ENCODE data around the gene SCNN1G. TPM values are rescaled to one million over a fixed set of nuclear protein-coding genes. Genes with fewer than 3 reads are reported as not detected.
A peak's percentile ranks its signal among the peaks of the same experiment; 100 is the strongest.

Gene SCNN1G
- total and polyA plus RNA-seq, 4 donors, result not detected

DNA sequence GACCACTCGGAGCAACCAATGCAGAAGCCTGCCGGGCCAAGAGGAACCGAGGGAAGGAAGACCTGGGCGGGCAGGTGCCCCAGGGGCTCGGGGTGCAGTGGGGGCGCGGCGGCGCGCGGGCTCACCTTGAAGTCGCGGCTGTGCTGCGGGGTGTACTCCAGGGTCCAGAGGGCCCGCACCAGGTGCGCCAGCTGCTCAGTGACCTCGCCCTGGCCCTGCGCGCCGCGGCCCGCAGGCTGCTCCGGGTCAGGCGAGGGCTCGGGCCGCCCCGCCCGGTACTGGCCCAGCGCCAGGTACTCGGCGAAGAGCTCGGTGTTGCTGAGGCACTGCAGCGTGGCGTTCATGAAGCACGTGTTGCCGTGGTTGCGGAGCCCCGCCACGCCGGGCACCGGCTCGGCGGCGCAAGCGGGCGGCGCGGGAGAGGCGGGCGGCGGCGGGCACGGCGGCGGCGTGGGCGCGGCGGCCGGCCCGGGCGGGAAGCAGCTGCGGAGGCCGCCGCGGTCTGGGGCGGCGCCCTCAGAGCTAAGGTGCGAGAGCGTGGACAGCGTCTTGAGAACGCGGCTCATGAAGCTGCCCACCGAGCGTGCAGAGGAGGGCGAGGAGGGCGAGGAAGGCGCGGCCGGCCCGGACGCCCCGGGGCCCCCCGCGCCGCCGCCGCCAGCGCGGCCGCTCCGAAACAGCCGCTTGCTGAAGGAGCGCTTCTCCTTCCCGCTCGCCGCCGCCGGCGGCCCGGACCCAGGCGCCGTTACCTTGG, 33.9 kb upstream of the SCNN1G start:
- peak overlapping the region; percentile 67 to 89 for H3K27ac ChIP-seq (ENCODE audit: low read depth in 1 of 2, low read length in 2 of 2)
- peak overlapping the region; percentile 56 to 67 for H3K9ac ChIP-seq (ENCODE audit: low read depth in 1 of 2, low read length in 2 of 2)
- TF ChIP-seq HNF4A (conservative IDR thresholded peaks at IDR 0.05), result peak in 1 of 2 donors; percentile 55
- no peak for TF ChIP-seq TAF1 (conservative IDR thresholded peaks at IDR 0.05)
- no peak for TF ChIP-seq YY1 (IDR thresholded peaks at IDR 0.05)
- peak in 1 of 2 donors; percentile 36 for TF ChIP-seq RXRA (IDR thresholded peaks at IDR 0.05)
- TF ChIP-seq HNF4G (IDR thresholded peaks at IDR 0.05), result no peak
- TF ChIP-seq GABPA (IDR thresholded peaks at IDR 0.05 in 1 of 2, conservative IDR thresholded peaks at IDR 0.05 in 1 of 2), result no peak
- TF ChIP-seq, protein P1, sequence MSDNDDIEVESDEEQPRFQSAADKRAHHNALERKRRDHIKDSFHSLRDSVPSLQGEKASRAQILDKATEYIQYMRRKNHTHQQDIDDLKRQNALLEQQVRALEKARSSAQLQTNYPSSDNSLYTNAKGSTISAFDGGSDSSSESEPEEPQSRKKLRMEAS (IDR thresholded peaks at IDR 0.05), result no peak
- peaks cover 11 to 26% (median 17%) of the 10 kb centered on the region in 4 donors for H3K4me1 ChIP-seq (ENCODE audit: control insufficient read depth in 4 of 4, insufficient read depth in 4 of 4, low read length in 3 of 4)
- H3K4me3 ChIP-seq (ENCODE audit: low read depth in 1 of 3, low read length in 3 of 3), result peak overlapping the region; percentile 9 to 94 (median 92)
- H3K27me3 ChIP-seq (ENCODE audit: control insufficient read depth in 4 of 4, insufficient read depth in 4 of 4, low read length in 3 of 4), result no peaks in the 10 kb centered on the region
- WGBS, result under 1% methylated on average over 103 of the region's 103 CpGs
- H3K9me3 ChIP-seq (ENCODE audit: control insufficient read depth in 4 of 4, low read length in 3 of 4), result no peaks in the 10 kb centered on the region
- H3K36me3 ChIP-seq (ENCODE audit: control insufficient read depth in 4 of 4, insufficient read depth in 3 of 4, low read depth in 1 of 4, low read length in 3 of 4), result no peaks in the 10 kb centered on the region
- peak; percentile 80 for DNase-seq (ENCODE audit: low spot score)

DNA sequence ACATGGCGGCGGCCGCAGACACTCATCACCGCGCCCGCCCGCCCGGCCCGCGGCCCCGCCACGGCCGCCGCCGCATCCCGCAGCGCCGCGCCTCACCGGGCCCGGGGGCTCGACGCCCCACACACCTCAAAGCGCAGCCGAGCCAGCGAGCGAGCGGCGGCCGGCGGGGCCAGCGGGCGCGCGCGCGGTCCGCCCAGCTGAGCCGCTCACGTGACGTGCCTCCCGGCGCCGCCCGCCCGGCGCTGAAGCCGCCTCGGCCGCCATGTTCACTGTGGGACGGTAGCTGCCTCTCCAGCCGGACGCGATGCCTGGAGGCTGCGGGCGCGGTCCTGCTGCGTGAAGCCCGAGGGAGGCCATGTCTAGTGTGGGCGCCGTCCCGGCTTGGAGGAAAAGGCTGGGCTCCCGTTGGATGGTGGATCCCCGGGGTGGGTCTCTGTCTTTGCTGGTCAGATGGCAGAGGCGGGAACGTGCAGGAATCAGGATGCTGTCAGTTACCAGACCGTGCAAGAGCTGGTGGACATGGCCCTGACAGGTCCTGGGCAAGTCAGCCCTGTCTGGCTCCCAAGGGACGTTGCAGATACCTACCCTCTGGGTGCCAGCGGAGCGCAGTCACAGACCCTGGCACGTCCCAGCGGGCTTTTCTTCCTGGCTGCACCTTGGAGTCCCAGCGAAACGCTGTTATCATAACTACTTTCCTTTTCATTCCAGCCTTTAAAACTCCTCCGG, 33.1 kb upstream of the SCNN1G start, which contains the start of gene USP31:
TSS of gene USP31 (minus strand) at position 186 of the 726 bp plus-strand sequence. CDS start at position 4, 182 bp downstream.
- WGBS, result under 1% methylated on average over 75 of the region's 75 CpGs
- peak within 1 kb of the TSS; percentile 91 to 94 (median 92) for H3K4me3 ChIP-seq (ENCODE audit: low read depth in 1 of 3, low read length in 3 of 3)
- peak within 1 kb of the TSS; percentile 67 to 89 for H3K27ac ChIP-seq (ENCODE audit: low read depth in 1 of 2, low read length in 2 of 2)
- no peaks in the 10 kb centered on the region for H3K27me3 ChIP-seq (ENCODE audit: control insufficient read depth in 4 of 4, insufficient read depth in 4 of 4, low read length in 3 of 4)
- H3K36me3 ChIP-seq (ENCODE audit: control insufficient read depth in 4 of 4, insufficient read depth in 3 of 4, low read depth in 1 of 4, low read length in 3 of 4), result no peaks in the 10 kb centered on the region
- peak; percentile 90 for DNase-seq (ENCODE audit: low spot score)
- H3K9ac ChIP-seq (ENCODE audit: low read depth in 1 of 2, low read length in 2 of 2), result peak within 1 kb of the TSS; percentile 56 to 67
- TF ChIP-seq RXRA (IDR thresholded peaks at IDR 0.05) (peak in 1 of 2 donors; percentile 47), YY1 (IDR thresholded peaks at IDR 0.05) (peak; percentile 99), NR2F2 (IDR thresholded peaks at IDR 0.05) (no peak), GABPA (IDR thresholded peaks at IDR 0.05 in 1 of 2, conservative IDR thresholded peaks at IDR 0.05 in 1 of 2) (no peak), RAD21 (IDR thresholded peaks at IDR 0.05) (peak in 1 of 2 donors; percentile 61), SP1 (IDR thresholded peaks at IDR 0.05) (peak; percentile 54)
- TF ChIP-seq, protein P2, sequence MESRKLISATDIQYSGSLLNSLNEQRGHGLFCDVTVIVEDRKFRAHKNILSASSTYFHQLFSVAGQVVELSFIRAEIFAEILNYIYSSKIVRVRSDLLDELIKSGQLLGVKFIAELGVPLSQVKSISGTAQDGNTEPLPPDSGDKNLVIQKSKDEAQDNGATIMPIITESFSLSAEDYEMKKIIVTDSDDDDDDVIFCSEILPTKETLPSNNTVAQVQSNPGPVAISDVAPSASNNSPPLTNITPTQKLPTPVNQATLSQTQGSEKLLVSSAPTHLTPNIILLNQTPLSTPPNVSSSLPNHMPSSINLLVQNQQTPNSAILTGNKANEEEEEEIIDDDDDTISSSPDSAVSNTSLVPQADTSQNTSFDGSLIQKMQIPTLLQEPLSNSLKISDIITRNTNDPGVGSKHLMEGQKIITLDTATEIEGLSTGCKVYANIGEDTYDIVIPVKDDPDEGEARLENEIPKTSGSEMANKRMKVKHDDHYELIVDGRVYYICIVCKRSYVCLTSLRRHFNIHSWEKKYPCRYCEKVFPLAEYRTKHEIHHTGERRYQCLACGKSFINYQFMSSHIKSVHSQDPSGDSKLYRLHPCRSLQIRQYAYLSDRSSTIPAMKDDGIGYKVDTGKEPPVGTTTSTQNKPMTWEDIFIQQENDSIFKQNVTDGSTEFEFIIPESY (IDR thresholded peaks at IDR 0.05), result no peak
- peaks cover 11 to 22% (median 16%) of the 10 kb centered on the region in 4 donors for H3K4me1 ChIP-seq (ENCODE audit: control insufficient read depth in 4 of 4, insufficient read depth in 4 of 4, low read length in 3 of 4)
- H3K9me3 ChIP-seq (ENCODE audit: control insufficient read depth in 4 of 4, low read length in 3 of 4), result no peaks in the 10 kb centered on the region

DNA sequence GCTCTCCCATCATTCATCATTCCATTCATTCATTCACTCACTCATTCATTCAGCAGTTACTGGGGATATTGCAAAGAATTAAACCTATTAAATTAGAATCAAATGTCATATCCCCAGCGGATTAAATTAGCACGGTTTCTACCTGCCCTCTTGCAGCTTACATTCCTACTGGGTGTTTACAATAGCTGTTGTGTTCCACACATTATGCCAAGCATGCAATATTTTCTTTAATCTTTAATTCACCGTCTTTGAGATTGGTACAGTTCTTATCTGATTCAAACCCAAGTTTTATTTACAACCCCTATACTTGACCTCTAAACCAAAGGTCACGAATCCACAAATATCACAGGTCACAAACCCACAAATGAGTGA, 32.6 kb upstream of the SCNN1G start:
- H3K27me3 ChIP-seq (ENCODE audit: control insufficient read depth in 4 of 4, insufficient read depth in 4 of 4, low read length in 3 of 4), result no peaks in the 10 kb centered on the region
- H3K9me3 ChIP-seq (ENCODE audit: control insufficient read depth in 4 of 4, low read length in 3 of 4), result no peaks in the 10 kb centered on the region
- no peaks in the 10 kb centered on the region for H3K36me3 ChIP-seq (ENCODE audit: control insufficient read depth in 4 of 4, insufficient read depth in 3 of 4, low read depth in 1 of 4, low read length in 3 of 4)
- peak overlapping the region; percentile 12 to 27 for H3K9ac ChIP-seq (ENCODE audit: low read depth in 1 of 2, low read length in 2 of 2)
- H3K4me3 ChIP-seq (ENCODE audit: low read depth in 1 of 3, low read length in 3 of 3), result peak overlapping the region; percentile 91 to 92 (median 92)
- whole genome bisulfite sequencing, result 41% methylated on average over 4 of the region's 4 CpGs
- no peak for DNase-seq (ENCODE audit: low spot score)
- peak overlapping the region in 1 of 2 donors; percentile 25 for H3K27ac ChIP-seq (ENCODE audit: low read depth in 1 of 2, low read length in 2 of 2)
- peaks cover 11 to 22% (median 16%) of the 10 kb centered on the region in 4 donors for H3K4me1 ChIP-seq (ENCODE audit: control insufficient read depth in 4 of 4, insufficient read depth in 4 of 4, low read length in 3 of 4)
- TF ChIP-seq, protein P3, sequence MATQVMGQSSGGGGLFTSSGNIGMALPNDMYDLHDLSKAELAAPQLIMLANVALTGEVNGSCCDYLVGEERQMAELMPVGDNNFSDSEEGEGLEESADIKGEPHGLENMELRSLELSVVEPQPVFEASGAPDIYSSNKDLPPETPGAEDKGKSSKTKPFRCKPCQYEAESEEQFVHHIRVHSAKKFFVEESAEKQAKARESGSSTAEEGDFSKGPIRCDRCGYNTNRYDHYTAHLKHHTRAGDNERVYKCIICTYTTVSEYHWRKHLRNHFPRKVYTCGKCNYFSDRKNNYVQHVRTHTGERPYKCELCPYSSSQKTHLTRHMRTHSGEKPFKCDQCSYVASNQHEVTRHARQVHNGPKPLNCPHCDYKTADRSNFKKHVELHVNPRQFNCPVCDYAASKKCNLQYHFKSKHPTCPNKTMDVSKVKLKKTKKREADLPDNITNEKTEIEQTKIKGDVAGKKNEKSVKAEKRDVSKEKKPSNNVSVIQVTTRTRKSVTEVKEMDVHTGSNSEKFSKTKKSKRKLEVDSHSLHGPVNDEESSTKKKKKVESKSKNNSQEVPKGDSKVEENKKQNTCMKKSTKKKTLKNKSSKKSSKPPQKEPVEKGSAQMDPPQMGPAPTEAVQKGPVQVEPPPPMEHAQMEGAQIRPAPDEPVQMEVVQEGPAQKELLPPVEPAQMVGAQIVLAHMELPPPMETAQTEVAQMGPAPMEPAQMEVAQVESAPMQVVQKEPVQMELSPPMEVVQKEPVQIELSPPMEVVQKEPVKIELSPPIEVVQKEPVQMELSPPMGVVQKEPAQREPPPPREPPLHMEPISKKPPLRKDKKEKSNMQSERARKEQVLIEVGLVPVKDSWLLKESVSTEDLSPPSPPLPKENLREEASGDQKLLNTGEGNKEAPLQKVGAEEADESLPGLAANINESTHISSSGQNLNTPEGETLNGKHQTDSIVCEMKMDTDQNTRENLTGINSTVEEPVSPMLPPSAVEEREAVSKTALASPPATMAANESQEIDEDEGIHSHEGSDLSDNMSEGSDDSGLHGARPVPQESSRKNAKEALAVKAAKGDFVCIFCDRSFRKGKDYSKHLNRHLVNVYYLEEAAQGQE (IDR thresholded peaks at IDR 0.05), result no peak
- TF ChIP-seq SP1 (IDR thresholded peaks at IDR 0.05) (no peak), GABPA (IDR thresholded peaks at IDR 0.05 in 1 of 2, conservative IDR thresholded peaks at IDR 0.05 in 1 of 2) (no peak), HNF4A (conservative IDR thresholded peaks at IDR 0.05) (no peak), RXRA (IDR thresholded peaks at IDR 0.05) (no peak), EGR1 (IDR thresholded peaks at IDR 0.05; ENCODE audit: low read depth in 2 of 2) (no peak), YY1 (IDR thresholded peaks at IDR 0.05) (no peak), RAD21 (IDR thresholded peaks at IDR 0.05) (no peak)
- TF ChIP-seq, protein P4, sequence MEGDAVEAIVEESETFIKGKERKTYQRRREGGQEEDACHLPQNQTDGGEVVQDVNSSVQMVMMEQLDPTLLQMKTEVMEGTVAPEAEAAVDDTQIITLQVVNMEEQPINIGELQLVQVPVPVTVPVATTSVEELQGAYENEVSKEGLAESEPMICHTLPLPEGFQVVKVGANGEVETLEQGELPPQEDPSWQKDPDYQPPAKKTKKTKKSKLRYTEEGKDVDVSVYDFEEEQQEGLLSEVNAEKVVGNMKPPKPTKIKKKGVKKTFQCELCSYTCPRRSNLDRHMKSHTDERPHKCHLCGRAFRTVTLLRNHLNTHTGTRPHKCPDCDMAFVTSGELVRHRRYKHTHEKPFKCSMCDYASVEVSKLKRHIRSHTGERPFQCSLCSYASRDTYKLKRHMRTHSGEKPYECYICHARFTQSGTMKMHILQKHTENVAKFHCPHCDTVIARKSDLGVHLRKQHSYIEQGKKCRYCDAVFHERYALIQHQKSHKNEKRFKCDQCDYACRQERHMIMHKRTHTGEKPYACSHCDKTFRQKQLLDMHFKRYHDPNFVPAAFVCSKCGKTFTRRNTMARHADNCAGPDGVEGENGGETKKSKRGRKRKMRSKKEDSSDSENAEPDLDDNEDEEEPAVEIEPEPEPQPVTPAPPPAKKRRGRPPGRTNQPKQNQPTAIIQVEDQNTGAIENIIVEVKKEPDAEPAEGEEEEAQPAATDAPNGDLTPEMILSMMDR (IDR thresholded peaks at IDR 0.05; ENCODE audit: low read depth, low read length, missing input control), result no peak
- TF ChIP-seq, protein P5, sequence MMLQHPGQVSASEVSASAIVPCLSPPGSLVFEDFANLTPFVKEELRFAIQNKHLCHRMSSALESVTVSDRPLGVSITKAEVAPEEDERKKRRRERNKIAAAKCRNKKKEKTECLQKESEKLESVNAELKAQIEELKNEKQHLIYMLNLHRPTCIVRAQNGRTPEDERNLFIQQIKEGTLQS (IDR thresholded peaks at IDR 0.05), result no peak
